B cell (primary cell): ENCODE measurements around the gene CMTM7. TPM values are rescaled to one million over a fixed set of nuclear protein-coding genes. Genes with fewer than 3 reads are reported as not detected.

Source experiments
- ATAC-seq: fragments of 200-7000 bp; cut with Tn5 transposase; one replicate; pipeline ENCODE4 v1.10.0; 2021; ENCODE audit warnings: low read depth, mild to moderate bottlenecking, moderate number of reproducible peaks, moderate library complexity
- CTCF ChIA-PET: fragments of 350-600 bp; sonication (Branson Sonifier 250); formaldehyde crosslinking; loops from one replicate; lab custom pipeline; 2021; ENCODE audit warnings: antibody characterized with exemption, inconsistent platforms; lab: Charles Lee
- POLR2A ChIA-PET: fragments of 350-600 bp; sonication (Branson Sonifier 250); formaldehyde crosslinking; loops from one replicate; lab custom pipeline; 2021; ENCODE audit warnings: antibody characterized with exemption; lab: Charles Lee
- DNase-seq: peaks from one replicate; pipeline ENCODE4 v3.0.0; 2013
- H2AFZ ChIP-seq: 2 replicates; pipeline ENCODE4 v1.6.1; 2012; ENCODE audit warnings: mild to moderate bottlenecking, low read depth, low read length; ENCODE audit not compliant: insufficient read depth, poor library complexity, severe bottlenecking
- H3K27ac ChIP-seq, 2 donors: 1 replicate in 1 of 2; 2 replicates in 1 of 2; pipeline ENCODE4 v1.5.1; 2012 to 2013; ENCODE audit warnings: low read length in 2 of 2, mild to moderate bottlenecking in 2 of 2, moderate library complexity in 1 of 2
- H3K27me3 ChIP-seq, 4 experiments: fragments of 200-600 bp in 1 of 4; sonication (generic) in 1 of 4; replicated peaks in 1 of 4; 1 replicate in 2 of 4; 2 replicates in 2 of 4; pipeline versions ENCODE4 v1.6.1 to v1.7.0; 2013 to 2016; ENCODE audit warnings: low read length in 3 of 4, mild to moderate bottlenecking in 2 of 4, mixed read lengths in 1 of 4, moderate library complexity in 1 of 4; ENCODE audit not compliant: insufficient read depth in 4 of 4, control insufficient read depth in 3 of 4; ENCODE audit errors: control extremely low read depth in 1 of 4
- H3K36me3 ChIP-seq, 2 experiments: replicated peaks in 1 of 2; 1 replicate in 1 of 2; 2 replicates in 1 of 2; pipeline versions ENCODE4 v1.6.1 to v1.7.1; 2013; ENCODE audit warnings: low read length in 1 of 2; ENCODE audit not compliant: insufficient read depth in 2 of 2, control insufficient read depth in 1 of 2; ENCODE audit errors: control extremely low read depth in 1 of 2, extremely low read depth in 1 of 2
- H3K4me1 ChIP-seq, 2 donors: fragments of 200-600 bp in 1 of 2; sonication (generic) in 1 of 2; 1 replicate in 1 of 2; 2 replicates in 1 of 2; pipeline versions ENCODE4 v1.5.1 to v1.6.1; 2013 to 2017; ENCODE audit warnings: low read length in 2 of 2; ENCODE audit not compliant: control insufficient read depth in 2 of 2, insufficient read depth in 2 of 2
- H3K4me2 ChIP-seq: replicated peaks from 2 replicates; pipeline ENCODE3; 2012; ENCODE audit warnings: mild to moderate bottlenecking, low read depth, low read length; ENCODE audit not compliant: poor library complexity, severe bottlenecking
- H3K4me3 ChIP-seq, 5 experiments: fragments of 200-600 bp in 1 of 5; sonication (generic) in 1 of 5; 1 replicate in 3 of 5; 2 replicates in 2 of 5; pipeline versions ENCODE4 v1.5.1 to v1.7.0; 2011 to 2016; ENCODE audit warnings: low read length in 4 of 5, mild to moderate bottlenecking in 4 of 5, low read depth in 2 of 5, control low read depth in 1 of 5, moderate library complexity in 1 of 5; ENCODE audit not compliant: insufficient read depth in 1 of 5; ENCODE audit errors: control extremely low read depth in 1 of 5, extremely low read depth in 1 of 5
- H3K79me2 ChIP-seq: fragments of 200-600 bp; sonication (generic); one replicate; pipeline ENCODE4 v1.6.0; 2016; ENCODE audit warnings: low read length; ENCODE audit not compliant: control insufficient read depth, insufficient read depth
- H3K9ac ChIP-seq: fragments of 200-600 bp; sonication (generic); 2 replicates; pipeline ENCODE4 v1.6.1; 2017; ENCODE audit warnings: mild to moderate bottlenecking, low read length, moderate library complexity
- H3K9me3 ChIP-seq, 3 donors: one replicate each; pipeline versions ENCODE4 v1.6.1 to v1.7.1; 2013; ENCODE audit warnings: low read length in 2 of 3; ENCODE audit not compliant: control insufficient read depth in 2 of 3, insufficient read depth in 1 of 3; ENCODE audit errors: control extremely low read depth in 1 of 3
- H4K20me1 ChIP-seq: 2 replicates; pipeline ENCODE4 v1.6.0; 2012; ENCODE audit warnings: mild to moderate bottlenecking, low read length; ENCODE audit not compliant: insufficient read depth, control insufficient read depth, poor library complexity, severe bottlenecking
- H3K27ac Mint-ChIP-seq: one replicate; pipeline ENCODE4 v1.8.0; 2021; ENCODE audit warnings: mixed read lengths
- H3K27me3 Mint-ChIP-seq: one replicate; pipeline ENCODE4 v1.8.0; 2021; ENCODE audit warnings: mixed read lengths
- H3K4me1 Mint-ChIP-seq: one replicate; pipeline ENCODE4 v1.8.0; 2021; ENCODE audit warnings: mixed read lengths
- H3K4me3 Mint-ChIP-seq: one replicate; pipeline ENCODE4 v1.8.0; 2021; ENCODE audit warnings: mixed read lengths
- H3K9me3 Mint-ChIP-seq: one replicate; pipeline ENCODE4 v1.8.0; 2022; ENCODE audit warnings: mixed read lengths; ENCODE audit not compliant: insufficient read depth
- EZH2 ChIP-seq: IDR thresholded peaks from 2 replicates; pipeline ENCODE4 v1.6.1; 2012; ENCODE audit warnings: borderline replicate concordance, low read depth, mild to moderate bottlenecking, moderate library complexity, low read length; ENCODE audit not compliant: insufficient read depth, poor library complexity, severe bottlenecking
- WGBS: methylation state at CpG from one replicate; pipeline ENCODE4 v1.1.5; 2013; ENCODE audit warnings: missing lambda C conversion rate; ENCODE audit not compliant: insufficient coverage; 5-methylcytosine and 5-hydroxymethylcytosine counted together
- intact Hi-C: fragments of 100-400 bp; cut with micrococcal nuclease; formaldehyde crosslinking; loops from one replicate; pipeline ENCODE4 v1.10.0; 2022
- polyA plus RNA-seq: library from polyadenylated mRNA; depleted of rRNA; stranded (reverse); fragments of >200 nt; gene quantifications from 2 replicates; pipeline ENCODE4 v1.2.3, GENCODE V29; 2012
- total RNA-seq, 2 donors: library from RNA; stranded (reverse); fragments of 120-200 nt in 1 of 2; gene quantifications; 1 replicate in 1 of 2; 2 replicates in 1 of 2; pipeline versions ENCODE4 v1.2.3 to v1.2.4, GENCODE V29; 2013 to 2022
- TF ChIP-seq, protein P1 (sequence below): fragments of 200-600 bp; IDR thresholded peaks from one replicate; pipeline ENCODE4 v1.8.0; 2022; ENCODE audit warnings: antibody characterized with exemption, mild to moderate bottlenecking

Gene CMTM7
- total and polyA plus RNA-seq, 2 donors (not counting 1 experiment from before 2014, with no cell fraction given): 71.5 to 76.1 TPM

DNA sequence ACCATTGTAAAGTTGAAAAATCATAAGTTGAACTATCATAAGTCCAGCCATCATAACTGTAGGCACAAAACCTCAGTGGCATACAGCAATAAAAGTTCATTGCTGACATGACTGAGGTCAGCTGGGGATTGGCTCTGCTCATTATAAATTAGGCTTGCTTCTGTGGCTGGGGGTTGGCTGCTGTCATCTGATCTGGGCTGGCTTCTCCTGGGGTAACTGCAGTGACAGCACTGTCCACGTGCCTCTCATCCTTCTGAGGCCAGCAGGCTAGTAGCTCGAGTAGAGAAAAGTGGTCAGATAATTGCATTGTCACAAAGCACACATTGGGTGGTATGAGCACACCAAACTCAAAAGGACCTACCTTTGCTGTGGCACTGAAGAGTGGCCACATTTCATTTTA is 31.3 kb downstream of the CMTM7 start:
- Histone ChIP-seq H3K4me2 (peak overlapping the region; percentile 61), H3K4me1 (peaks cover 75 to 76% of the 10 kb centered on the region in 2 donors), H3K27ac (peak overlapping the region in 1 of 2 donors; percentile 86), H2AFZ (no peak overlapping the region), H3K79me2 (peaks cover 84% of the 10 kb centered on the region), H3K9me3 (peaks cover 0 to 3% (median 0%) of the 10 kb centered on the region in 3 donors), H3K27me3 (no peaks in the 10 kb centered on the region), H3K36me3 (no peaks in the 10 kb centered on the region), H3K4me3 (no peak overlapping the region), H3K9ac (no peak overlapping the region), H4K20me1 (no peaks in the 10 kb centered on the region)
- no peaks in the 10 kb centered on the region for H3K27me3 Mint-ChIP-seq
- H3K4me1 Mint-ChIP-seq: peaks cover 84% of the 10 kb centered on the region
- TF ChIP-seq, protein P1, sequence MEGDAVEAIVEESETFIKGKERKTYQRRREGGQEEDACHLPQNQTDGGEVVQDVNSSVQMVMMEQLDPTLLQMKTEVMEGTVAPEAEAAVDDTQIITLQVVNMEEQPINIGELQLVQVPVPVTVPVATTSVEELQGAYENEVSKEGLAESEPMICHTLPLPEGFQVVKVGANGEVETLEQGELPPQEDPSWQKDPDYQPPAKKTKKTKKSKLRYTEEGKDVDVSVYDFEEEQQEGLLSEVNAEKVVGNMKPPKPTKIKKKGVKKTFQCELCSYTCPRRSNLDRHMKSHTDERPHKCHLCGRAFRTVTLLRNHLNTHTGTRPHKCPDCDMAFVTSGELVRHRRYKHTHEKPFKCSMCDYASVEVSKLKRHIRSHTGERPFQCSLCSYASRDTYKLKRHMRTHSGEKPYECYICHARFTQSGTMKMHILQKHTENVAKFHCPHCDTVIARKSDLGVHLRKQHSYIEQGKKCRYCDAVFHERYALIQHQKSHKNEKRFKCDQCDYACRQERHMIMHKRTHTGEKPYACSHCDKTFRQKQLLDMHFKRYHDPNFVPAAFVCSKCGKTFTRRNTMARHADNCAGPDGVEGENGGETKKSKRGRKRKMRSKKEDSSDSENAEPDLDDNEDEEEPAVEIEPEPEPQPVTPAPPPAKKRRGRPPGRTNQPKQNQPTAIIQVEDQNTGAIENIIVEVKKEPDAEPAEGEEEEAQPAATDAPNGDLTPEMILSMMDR: no peak
- no peak for TF ChIP-seq EZH2
- peak overlapping the region; percentile 97 for H3K27ac Mint-ChIP-seq
- DNase-seq (no peak), ATAC-seq (no peak)
- 100% methylated on average over 1 of the region's 2 CpGs for WGBS
- POLR2A ChIA-PET: interaction anchor here (0.6 to 2.4 kb wide), 3 partner anchors 15 to 34 kb away, joined by 4 to 10 read pairs (median 9); no protein-coding TSS in a partner anchor
- H3K4me3 Mint-ChIP-seq: no peak overlapping the region
- intact Hi-C loops: loop anchor here (5.0 kb wide), 1 partner anchor 34 kb away; no protein-coding TSS in a partner anchor
- CTCF ChIA-PET: interaction anchor here (1.1 to 5.6 kb wide), 9 partner anchors 8 to 48 kb away, joined by 3 to 55 read pairs (median 11); no protein-coding TSS in a partner anchor
- H3K9me3 Mint-ChIP-seq: no peaks in the 10 kb centered on the region

DNA sequence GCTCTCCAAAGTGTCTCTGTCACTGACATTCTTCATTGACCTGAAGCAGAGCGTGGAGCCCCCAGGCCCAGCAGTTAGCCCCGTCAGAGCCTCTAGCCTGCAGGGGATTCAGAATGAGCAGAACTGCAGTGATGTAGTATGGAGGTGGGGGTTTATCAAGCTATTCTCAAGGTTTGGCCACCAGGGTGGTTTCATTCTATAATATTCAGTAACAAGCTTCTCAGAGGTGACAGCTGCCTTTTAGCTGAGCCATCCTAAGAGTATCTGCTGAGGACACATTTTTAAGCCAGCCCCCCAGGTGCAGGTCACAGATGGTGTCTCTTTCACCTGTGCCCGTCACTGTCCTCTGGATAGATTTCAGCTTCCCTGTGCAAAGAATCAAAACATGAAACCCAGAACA is 31.9 kb downstream of the CMTM7 start:
- Histone ChIP-seq H3K4me1 (peaks cover 81 to 82% of the 10 kb centered on the region in 2 donors), H3K9ac (peak overlapping the region; percentile 12), H2AFZ (peak overlapping the region; percentile 74), H3K27me3 (no peaks in the 10 kb centered on the region), H3K27ac (peak overlapping the region; percentile 70 to 86), H3K4me3 (peak overlapping the region in 1 of 5 experiments; percentile 18), H3K9me3 (peaks cover 0 to 3% (median 0%) of the 10 kb centered on the region in 3 donors), H3K79me2 (peaks cover 83% of the 10 kb centered on the region), H3K4me2 (peak overlapping the region; percentile 61), H4K20me1 (no peaks in the 10 kb centered on the region), H3K36me3 (no peaks in the 10 kb centered on the region)
- Mint-ChIP-seq H3K27me3 (no peaks in the 10 kb centered on the region), H3K9me3 (no peaks in the 10 kb centered on the region), H3K27ac (peak overlapping the region; percentile 97), H3K4me1 (peaks cover 86% of the 10 kb centered on the region), H3K4me3 (peak overlapping the region; percentile 79)
- TF ChIP-seq EZH2: no peak
- TF ChIP-seq, protein P1: no peak
- DNase-seq (peak; percentile 57), ATAC-seq (peak; percentile 4)
- POLR2A ChIA-PET: interaction anchor here (2.3 to 2.4 kb wide), 2 partner anchors 15 to 17 kb away, joined by 9 to 10 read pairs; no protein-coding TSS in a partner anchor
- intact Hi-C loops: loop anchor here (5.0 kb wide), 1 partner anchor 34 kb away; no protein-coding TSS in a partner anchor
- 0% methylated on average over 1 of the region's 3 CpGs for WGBS
- CTCF ChIA-PET: interaction anchor here (1.0 to 3.4 kb wide), 10 partner anchors 9 to 48 kb away, joined by 3 to 27 read pairs (median 10); no protein-coding TSS in a partner anchor
